Heart right ventricle (tissue), 16 donors: Measurements from ENCODE around the gene CHKA. TPM values are rescaled to one million over a fixed set of nuclear protein-coding genes. Genes with fewer than 3 reads are reported as not detected.

ENCODE experiments used
- ATAC-seq, 8 donors: fragments of 200-7000 bp; cut with Tn5 transposase; one replicate each; pipeline ENCODE4 v1.9.1; 2020; ENCODE audit warnings: mild to moderate bottlenecking in 8 of 8, moderate library complexity in 8 of 8, moderate number of reproducible peaks in 1 of 8
- DNase-seq, 2 donors: peaks; one replicate each; pipeline ENCODE4 v3.0.0-alpha.2; 2020
- H3K27ac ChIP-seq, 10 donors: fragments of 200-600 bp; sonication (generic) in 2 of 10; one replicate each; pipeline versions ENCODE4 v1.5.0 to v1.8.0; 2020 to 2022; ENCODE audit warnings: mild to moderate bottlenecking in 3 of 10
- H3K27me3 ChIP-seq, 7 donors: fragments of 200-600 bp; one replicate each; pipeline ENCODE4 v1.8.0; 2021 to 2022; ENCODE audit warnings: mild to moderate bottlenecking in 2 of 7
- H3K36me3 ChIP-seq, 9 donors: fragments of 200-600 bp; sonication (generic) in 1 of 9; one replicate each; pipeline versions ENCODE4 v1.5.0 to v1.8.0; 2020 to 2022; ENCODE audit warnings: mild to moderate bottlenecking in 2 of 9
- H3K4me1 ChIP-seq, 9 donors: fragments of 200-600 bp; sonication (generic) in 1 of 9; one replicate each; pipeline versions ENCODE4 v1.5.0 to v1.8.0; 2020 to 2022; ENCODE audit warnings: mild to moderate bottlenecking in 4 of 9
- H3K4me3 ChIP-seq, 10 donors: fragments of 200-600 bp; sonication (generic) in 2 of 10; one replicate each; pipeline versions ENCODE4 v1.5.0 to v1.8.0; 2020 to 2022; ENCODE audit warnings: mild to moderate bottlenecking in 7 of 10, moderate library complexity in 2 of 10
- H3K9me3 ChIP-seq, 11 donors: fragments of 200-600 bp in 10 of 11; sonication (generic) in 2 of 11; one replicate each; pipeline versions ENCODE4 v1.5.0 to v1.8.0; 2013 to 2022; ENCODE audit warnings: mild to moderate bottlenecking in 2 of 11, control low read depth in 1 of 11, moderate library complexity in 1 of 11
- CTCF ChIP-seq, 9 donors: fragments of 200-600 bp; sonication (generic) in 2 of 9; IDR thresholded peaks; one replicate each; pipeline versions ENCODE4 v1.5.0 to v1.8.0; 2021 to 2022; ENCODE audit warnings: antibody characterized with exemption in 9 of 9, mild to moderate bottlenecking in 5 of 9, moderate library complexity in 1 of 9
- WGBS, 2 donors: extraction: QIAGEN DNeasy Blood & Tissue Kit; methylation state at CpG; one replicate each; pipeline ENCODE4 v1.1.7; 2013; ENCODE audit warnings: inconsistent platforms in 1 of 2; 5-methylcytosine and 5-hydroxymethylcytosine counted together
- intact Hi-C, 10 donors: fragments of 100-400 bp; cut with DNase I; formaldehyde crosslinking; loops; one replicate each; pipeline versions ENCODE4 v1.11.1 to v1.14.2; 2022
- polyA plus RNA-seq, 2 donors: library from polyadenylated mRNA; stranded (reverse); fragments of 200-250 nt; gene quantifications; one replicate each; pipeline ENCODE4 v1.2.3, GENCODE V29; 2013
- total RNA-seq, 10 donors: library from RNA; stranded (reverse); fragmentation: NEBNext Ultra II Directional in 3 of 10; extraction: Animal tissue kit (Norgen Biotek cat#: 25700) in 3 of 10; gene quantifications; one replicate each; pipeline versions ENCODE4 v1.2.1 to v1.2.4, GENCODE V29; 2021 to 2023
- donor health status: Arrhythmogenic right ventricular cardiomyopathy.
- donor health status: ischemic (EF 13 %, LVEDD 7.1; RV severe dilation, severe dysfunction).
- donor health status: healthy with polysubstance abuse.
- donor health status: DM: no; HTN: yes; CAD: no.
- donor health status: DM: no; HTN: no; CAD: no.
- donor health status: ischemic (EF 25% LVEDD 6.9; RV normal size, moderate dysfunction).
- donor health status: ischemic (EF 25% LVEDD 5.7; RV mildly dilated, moderate dysfunction).
- donor health status: healthy.
- donor health status: DM: yes; HTN: yes; CAD: no.
- donor health status: Ischemic cardiomyopathy.
- donor health status: ischemic (EF 35%, LVEDD 5.7; RV mildly dilated, moderate dysfunction).
- donor health status: nonischemic (EF 11% LVEDD 7.7; RV severe dilation, severe dysfunction).
- donor health status: DM: yes; HTN: yes; CAD: no.
- donor health status: PGD.
- donor health status: ischemic (EF 29% LVEDD 5.4; RV normal size, mild dysfunction).
- donor health status: nonischemic (EF 23%, LVEDD 6.1; RV moderate dilation, normal function).

Gene CHKA
- total and polyA plus RNA-seq, 12 donors: 7.0 to 66.1 (median 9.6) TPM

- no peaks in the 10 kb centered on the region for H3K9me3 ChIP-seq
- no peak for TF ChIP-seq CTCF (IDR thresholded peaks at IDR 0.05)
- DNase-seq (no peak), ATAC-seq (peak in 7 of 8 donors; percentile 2 to 25 (median 13))
- intact Hi-C loops: loop anchor here in 4 of 10 donors (2.0 to 10.0 kb wide), 7 partner anchors 36 to 177 kb away; partner anchors contain the start of genes CHKA (in 3 of the 4), KMT5B (in 2 of the 4) and UNC93B1 (in 1 of the 4)
- peak overlapping the region; percentile 52 to 84 (median 71) for H3K4me3 ChIP-seq
- peaks cover 0 to 45% (median 0%) of the 10 kb centered on the region in 9 donors for H3K36me3 ChIP-seq
- peak overlapping the region; percentile 54 to 97 (median 94) for H3K27ac ChIP-seq
- H3K27me3 ChIP-seq: no peaks in the 10 kb centered on the region
- WGBS, 2 donors: 19 to 30% methylated on average over 13 of the region's 13 CpGs
- peaks cover 28 to 72% (median 50%) of the 10 kb centered on the region in 9 donors for H3K4me1 ChIP-seq
Measured at GRCh38 chr11:68038226-68038717, 82.9 kb downstream of the CHKA start.

GRCh38 chr11:68037411-68038225 is 83.6 kb downstream of the CHKA start:
- no peak for ATAC-seq
- H3K27ac ChIP-seq: peak overlapping the region; percentile 54 to 97 (median 94)
- WGBS, 2 donors: 77 to 83% methylated on average over 20 of the region's 20 CpGs
- peak overlapping the region in 6 of 10 donors; percentile 61 to 84 (median 70) for H3K4me3 ChIP-seq
- H3K36me3 ChIP-seq: peaks cover 0 to 45% (median 0%) of the 10 kb centered on the region in 9 donors
- DNase-seq: no peak
- TF ChIP-seq CTCF (IDR thresholded peaks at IDR 0.05): no peak
- H3K4me1 ChIP-seq: peaks cover 30 to 79% (median 56%) of the 10 kb centered on the region in 9 donors
- H3K9me3 ChIP-seq: no peaks in the 10 kb centered on the region
- intact Hi-C loops: loop anchor here in 4 of 10 donors (2.0 to 10.0 kb wide), 7 partner anchors 35 to 177 kb away; partner anchors contain the start of genes CHKA (in 3 of the 4), KMT5B (in 2 of the 4) and UNC93B1 (in 1 of the 4)
- no peaks in the 10 kb centered on the region for H3K27me3 ChIP-seq

GRCh38 chr11:68036717-68037239 is 84.4 kb downstream of the CHKA start:
- WGBS, 2 donors: 54% methylated on average over 14 of the region's 14 CpGs
- Histone ChIP-seq H3K27me3 (no peaks in the 10 kb centered on the region), H3K4me1 (peaks cover 37 to 87% (median 64%) of the 10 kb centered on the region in 9 donors), H3K4me3 (no peak overlapping the region), H3K27ac (peak overlapping the region; percentile 45 to 97 (median 94)), H3K36me3 (peaks cover 0 to 44% (median 0%) of the 10 kb centered on the region in 9 donors), H3K9me3 (no peaks in the 10 kb centered on the region)
- ATAC-seq: peak in 5 of 8 donors; percentile 18 to 49 (median 29)
- intact Hi-C loops: loop anchor here in 3 of 10 donors (5.0 to 10.0 kb wide), 6 partner anchors 34 to 178 kb away; partner anchors contain the start of genes CHKA (in 2 of the 3), KMT5B (in 2 of the 3) and UNC93B1 (in 1 of the 3)
- peak; percentile 63 to 68 for DNase-seq
- TF ChIP-seq CTCF (IDR thresholded peaks at IDR 0.05): no peak
